GM13976 (cell line): ENCODE results near the gene PIR.
A peak's percentile ranks its signal among the peaks of the same experiment; 100 is the strongest.

ENCODE experiments used
- DNase-seq: peaks from one replicate; pipeline ENCODE4 v3.0.0; 2012; ENCODE audit warnings: low spot score
- in situ Hi-C: fragments of 300-500 bp; cut with MboI; formaldehyde crosslinking; loops from one replicate; pipeline ENCODE4 v1.12.0; 2022; ENCODE audit warnings: low sequenced_read_pairs, mixed read lengths, inconsistent platforms; ENCODE audit not compliant: unreplicated experiment
- TF ChIP-seq, protein P1 (sequence below): IDR thresholded peaks from 2 replicates; pipeline ENCODE4 v1.5.1; 2012; ENCODE audit warnings: borderline replicate concordance, mild to moderate bottlenecking; ENCODE audit not compliant: insufficient read depth; ENCODE audit errors: extremely low read depth, missing control alignments, control extremely low read depth

The PIR gene

GRCh38 chrX:15405846-15406245 lies 87.3 kb downstream of the PIR start:
- in situ Hi-C loops, result no loop called here
- no peak for DNase-seq
- TF ChIP-seq, protein P1, sequence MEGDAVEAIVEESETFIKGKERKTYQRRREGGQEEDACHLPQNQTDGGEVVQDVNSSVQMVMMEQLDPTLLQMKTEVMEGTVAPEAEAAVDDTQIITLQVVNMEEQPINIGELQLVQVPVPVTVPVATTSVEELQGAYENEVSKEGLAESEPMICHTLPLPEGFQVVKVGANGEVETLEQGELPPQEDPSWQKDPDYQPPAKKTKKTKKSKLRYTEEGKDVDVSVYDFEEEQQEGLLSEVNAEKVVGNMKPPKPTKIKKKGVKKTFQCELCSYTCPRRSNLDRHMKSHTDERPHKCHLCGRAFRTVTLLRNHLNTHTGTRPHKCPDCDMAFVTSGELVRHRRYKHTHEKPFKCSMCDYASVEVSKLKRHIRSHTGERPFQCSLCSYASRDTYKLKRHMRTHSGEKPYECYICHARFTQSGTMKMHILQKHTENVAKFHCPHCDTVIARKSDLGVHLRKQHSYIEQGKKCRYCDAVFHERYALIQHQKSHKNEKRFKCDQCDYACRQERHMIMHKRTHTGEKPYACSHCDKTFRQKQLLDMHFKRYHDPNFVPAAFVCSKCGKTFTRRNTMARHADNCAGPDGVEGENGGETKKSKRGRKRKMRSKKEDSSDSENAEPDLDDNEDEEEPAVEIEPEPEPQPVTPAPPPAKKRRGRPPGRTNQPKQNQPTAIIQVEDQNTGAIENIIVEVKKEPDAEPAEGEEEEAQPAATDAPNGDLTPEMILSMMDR, result no peak

- TF ChIP-seq, protein P1, result no peak
- DNase-seq, result no peak
- in situ Hi-C loops, result no loop called here
Measured at GRCh38 chrX:15404401-15405096, 88.6 kb downstream of the PIR start.

- TF ChIP-seq, protein P1, result no peak
- in situ Hi-C loops, result no loop called here
- DNase-seq, result no peak
Measured at GRCh38 chrX:15401378-15401777, 91.8 kb downstream of the PIR start.

GRCh38 chrX:15399962-15400391 lies 93.2 kb downstream of the PIR start:
- TF ChIP-seq, protein P1, result no peak
- no peak for DNase-seq
- in situ Hi-C loops, result no loop called here

DNA sequence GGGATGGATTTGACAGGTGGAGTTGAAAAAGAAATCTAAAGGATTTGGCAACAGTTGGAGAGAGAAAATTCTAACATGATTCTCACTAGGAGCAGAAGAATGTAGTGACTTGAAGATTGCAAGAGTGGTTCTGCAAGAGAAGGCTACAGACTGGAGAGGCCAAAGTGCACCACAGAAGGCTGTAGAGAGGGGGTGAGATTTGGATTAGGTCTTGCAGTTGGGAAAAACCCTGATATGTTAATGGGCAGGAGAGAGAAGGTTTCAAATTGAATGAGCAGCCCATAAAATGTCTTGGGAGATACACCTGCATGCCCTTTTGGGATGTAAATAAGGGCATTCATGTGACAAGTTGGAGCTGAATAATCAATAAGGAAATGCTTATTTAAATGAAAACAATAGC lies 94.3 kb downstream of the PIR start:
- peak; percentile 23 for DNase-seq
- TF ChIP-seq, protein P1, result no peak
- in situ Hi-C loops, result no loop called here

GRCh38 chrX:15395789-15396188 lies 97.3 kb downstream of the PIR start:
- in situ Hi-C loops, result no loop called here
- TF ChIP-seq, protein P1, result no peak
- no peak for DNase-seq

DNA sequence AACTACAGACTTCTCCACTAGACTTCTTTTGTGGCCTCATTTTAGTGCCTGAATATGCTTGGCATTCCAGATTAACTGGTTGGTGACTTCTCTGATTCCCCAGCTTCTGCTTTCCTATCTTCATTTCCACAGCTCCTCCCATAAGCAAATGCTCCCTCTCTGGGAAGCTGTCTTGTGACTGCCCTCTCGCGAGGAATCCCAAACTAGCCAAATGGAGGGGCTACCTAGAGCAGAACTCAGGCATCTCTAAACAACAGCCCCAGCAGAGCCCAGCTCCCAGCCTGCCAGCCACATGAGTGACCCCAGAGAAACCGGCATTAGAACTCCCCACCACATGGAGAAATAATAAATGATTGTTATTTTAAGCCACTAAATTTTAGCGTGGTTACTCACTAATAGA lies 101.3 kb downstream of the PIR start:
- in situ Hi-C loops, result no loop called here
- DNase-seq, result no peak
- TF ChIP-seq, protein P1, result no peak
